ENCODE results near the gene MAGEE1. TPM values are rescaled to one million over a fixed set of nuclear protein-coding genes. Genes with fewer than 3 reads are reported as not detected.

Gene MAGEE1, protein sequence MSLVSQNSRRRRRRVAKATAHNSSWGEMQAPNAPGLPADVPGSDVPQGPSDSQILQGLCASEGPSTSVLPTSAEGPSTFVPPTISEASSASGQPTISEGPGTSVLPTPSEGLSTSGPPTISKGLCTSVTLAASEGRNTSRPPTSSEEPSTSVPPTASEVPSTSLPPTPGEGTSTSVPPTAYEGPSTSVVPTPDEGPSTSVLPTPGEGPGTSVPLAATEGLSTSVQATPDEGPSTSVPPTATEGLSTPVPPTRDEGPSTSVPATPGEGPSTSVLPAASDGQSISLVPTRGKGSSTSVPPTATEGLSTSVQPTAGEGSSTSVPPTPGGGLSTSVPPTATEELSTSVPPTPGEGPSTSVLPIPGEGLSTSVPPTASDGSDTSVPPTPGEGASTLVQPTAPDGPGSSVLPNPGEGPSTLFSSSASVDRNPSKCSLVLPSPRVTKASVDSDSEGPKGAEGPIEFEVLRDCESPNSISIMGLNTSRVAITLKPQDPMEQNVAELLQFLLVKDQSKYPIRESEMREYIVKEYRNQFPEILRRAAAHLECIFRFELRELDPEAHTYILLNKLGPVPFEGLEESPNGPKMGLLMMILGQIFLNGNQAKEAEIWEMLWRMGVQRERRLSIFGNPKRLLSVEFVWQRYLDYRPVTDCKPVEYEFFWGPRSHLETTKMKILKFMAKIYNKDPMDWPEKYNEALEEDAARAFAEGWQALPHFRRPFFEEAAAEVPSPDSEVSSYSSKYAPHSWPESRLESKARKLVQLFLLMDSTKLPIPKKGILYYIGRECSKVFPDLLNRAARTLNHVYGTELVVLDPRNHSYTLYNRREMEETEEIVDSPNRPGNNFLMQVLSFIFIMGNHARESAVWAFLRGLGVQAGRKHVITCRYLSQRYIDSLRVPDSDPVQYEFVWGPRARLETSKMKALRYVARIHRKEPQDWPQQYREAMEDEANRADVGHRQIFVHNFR
- total RNA-seq = 1 to 10 TPM; 3.8 to 4.0 TPM

DNA sequence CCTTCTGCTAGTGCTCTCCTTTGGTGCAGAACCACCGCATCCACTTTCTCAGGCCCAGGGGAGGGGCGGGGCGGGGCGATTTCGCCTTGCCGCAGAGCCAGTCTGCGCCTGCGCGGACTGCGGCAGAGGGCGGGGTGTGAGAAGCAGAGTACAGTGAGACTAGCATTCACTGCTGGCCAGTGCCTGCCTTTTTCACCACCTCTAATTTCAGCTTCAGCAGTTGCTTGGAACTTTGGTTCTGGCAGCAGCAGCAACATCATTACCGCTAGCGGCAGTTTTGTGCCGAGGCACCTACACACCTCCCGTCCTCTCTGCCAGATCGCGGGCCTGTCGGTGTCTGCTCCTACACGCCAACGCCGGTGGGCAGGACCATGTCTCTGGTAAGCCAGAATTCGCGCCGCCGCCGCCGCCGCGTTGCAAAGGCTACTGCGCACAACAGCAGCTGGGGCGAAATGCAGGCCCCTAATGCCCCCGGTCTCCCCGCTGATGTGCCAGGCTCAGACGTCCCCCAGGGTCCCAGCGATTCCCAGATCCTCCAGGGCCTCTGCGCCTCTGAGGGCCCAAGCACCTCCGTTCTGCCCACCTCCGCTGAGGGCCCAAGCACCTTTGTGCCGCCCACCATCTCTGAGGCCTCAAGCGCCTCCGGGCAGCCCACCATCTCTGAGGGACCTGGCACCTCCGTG lies at the start of gene MAGEE1:
Gene MAGEE1 (plus strand): TSS at position 151 of the 683 bp plus-strand sequence. CDS start 221 bp downstream, at position 372.
- CTCF ChIA-PET = interaction anchor here (0.8 kb wide), 1 partner anchor 27 kb away, joined by 3 read pairs; no protein-coding TSS in a partner anchor
- Mint-ChIP-seq H3K27ac (peak within 1 kb of the TSS; percentile 76), H3K27me3 (no peaks in the 10 kb centered on the region), H3K4me3 (peak within 1 kb of the TSS; percentile 79), H3K9me3 (ENCODE audit: low read depth) (no peaks in the 10 kb centered on the region), H3K36me3 (ENCODE audit: low read depth) (no peaks in the 10 kb centered on the region), H3K4me1 (peaks cover 32% of the 10 kb centered on the region)
- ATAC-seq (peak; percentile 83), DNase-seq (peak; percentile 86)
- POLR2A ChIA-PET = interaction anchor here (0.6 kb wide), 1 partner anchor 1445 kb away, joined by 11 read pairs; no protein-coding TSS in a partner anchor
- intact Hi-C loops (cut with DNase I, micrococcal nuclease) = loop anchor here in 1 of 2 experiments (2.0 to 10.0 kb wide), 2 partner anchors 255 to 1467 kb away; partner anchors contain the start of genes COX7B, MAGT1 and PBDC1

DNA sequence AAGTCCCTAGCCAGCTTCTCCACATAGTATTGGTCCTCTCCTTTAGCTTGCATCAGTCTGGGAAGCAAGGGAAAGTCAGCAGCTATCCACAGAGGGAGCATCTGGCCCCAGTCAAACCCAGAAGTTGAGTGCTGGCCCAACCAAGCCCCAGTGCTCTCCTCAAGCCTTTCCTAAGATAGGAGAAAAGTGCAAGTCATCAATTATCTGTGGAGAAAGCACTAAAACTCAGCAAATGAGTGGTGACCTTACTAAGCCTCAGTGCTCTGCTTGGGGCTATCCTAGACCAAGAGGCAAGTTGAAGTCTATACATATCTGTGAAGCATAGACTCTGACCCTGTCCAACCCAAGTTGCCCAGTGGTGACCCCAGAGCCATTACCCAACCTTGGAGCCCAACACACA lies 28.5 kb upstream of the MAGEE1 start:
- no peaks in the 10 kb centered on the region for H3K27me3 Mint-ChIP-seq
- CTCF ChIA-PET = no interaction called here
- H3K4me1 Mint-ChIP-seq = no peaks in the 10 kb centered on the region
- H3K4me3 Mint-ChIP-seq = no peak overlapping the region
- peaks cover 2% of the 10 kb centered on the region for H3K9me3 Mint-ChIP-seq (ENCODE audit: low read depth)
- POLR2A ChIA-PET = no interaction called here
- H3K36me3 Mint-ChIP-seq (ENCODE audit: low read depth) = no peaks in the 10 kb centered on the region
- no peak for DNase-seq
- intact Hi-C loops (cut with DNase I, micrococcal nuclease) = no loop called here
- ATAC-seq = no peak
- H3K27ac Mint-ChIP-seq = no peak overlapping the region

DNA sequence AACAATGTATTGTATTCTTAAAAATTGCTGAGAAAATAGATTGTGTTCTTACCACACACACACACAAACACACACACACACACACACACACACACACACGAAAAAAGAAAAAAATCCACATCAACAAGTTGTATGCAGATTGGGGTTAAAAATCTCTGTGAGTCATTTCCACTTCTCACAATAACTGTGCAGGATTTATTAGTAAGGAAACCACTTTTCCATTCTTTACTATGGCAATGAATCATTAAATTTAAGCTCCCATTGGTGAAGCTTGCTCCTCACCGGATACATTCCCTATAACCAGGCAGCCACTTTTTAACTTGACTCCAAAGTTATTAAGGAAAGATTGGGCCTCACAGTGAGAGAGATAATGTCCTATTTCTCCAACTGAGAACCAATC lies 19.7 kb upstream of the MAGEE1 start:
- Mint-ChIP-seq H3K27me3 (no peaks in the 10 kb centered on the region), H3K9me3 (ENCODE audit: low read depth) (no peaks in the 10 kb centered on the region), H3K36me3 (ENCODE audit: low read depth) (no peaks in the 10 kb centered on the region), H3K27ac (no peak overlapping the region), H3K4me3 (no peak overlapping the region), H3K4me1 (no peaks in the 10 kb centered on the region)
- DNase-seq (no peak), ATAC-seq (no peak)
- CTCF ChIA-PET = interaction anchor here (0.6 kb wide), 1 partner anchor 1535 kb away, joined by 3 read pairs; no protein-coding TSS in a partner anchor
- POLR2A ChIA-PET = no interaction called here
- intact Hi-C loops (cut with DNase I, micrococcal nuclease) = no loop called here

DNA sequence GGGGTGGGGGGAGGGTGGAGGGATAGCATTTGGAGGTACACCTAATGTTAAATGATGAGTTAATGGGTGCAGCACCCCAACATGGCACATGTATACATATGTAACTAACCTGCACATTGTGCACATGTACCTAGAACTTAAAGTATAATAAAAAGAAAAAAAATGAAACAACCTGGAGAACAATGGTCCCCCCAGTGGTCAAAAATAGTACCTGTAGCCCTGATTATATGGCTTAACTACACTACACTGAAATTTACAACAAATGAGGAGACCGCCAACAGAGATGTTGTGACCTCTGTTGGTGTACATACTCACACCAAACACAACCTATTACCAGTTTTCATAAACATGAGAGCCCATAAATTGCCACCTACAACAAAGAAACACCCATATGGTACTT lies 7.3 kb upstream of the MAGEE1 start:
- POLR2A ChIA-PET = no interaction called here
- Mint-ChIP-seq H3K9me3 (ENCODE audit: low read depth) (no peaks in the 10 kb centered on the region), H3K4me3 (no peak overlapping the region), H3K4me1 (peaks cover 2% of the 10 kb centered on the region), H3K36me3 (ENCODE audit: low read depth) (no peaks in the 10 kb centered on the region), H3K27ac (no peak overlapping the region), H3K27me3 (no peaks in the 10 kb centered on the region)
- intact Hi-C loops (cut with DNase I, micrococcal nuclease) = loop anchor here in 1 of 2 experiments (10.0 kb wide), 1 partner anchor 1475 kb away; the partner anchor contains the start of genes COX7B and MAGT1
- DNase-seq = no peak
- no peak for ATAC-seq
- CTCF ChIA-PET = no interaction called here

DNA sequence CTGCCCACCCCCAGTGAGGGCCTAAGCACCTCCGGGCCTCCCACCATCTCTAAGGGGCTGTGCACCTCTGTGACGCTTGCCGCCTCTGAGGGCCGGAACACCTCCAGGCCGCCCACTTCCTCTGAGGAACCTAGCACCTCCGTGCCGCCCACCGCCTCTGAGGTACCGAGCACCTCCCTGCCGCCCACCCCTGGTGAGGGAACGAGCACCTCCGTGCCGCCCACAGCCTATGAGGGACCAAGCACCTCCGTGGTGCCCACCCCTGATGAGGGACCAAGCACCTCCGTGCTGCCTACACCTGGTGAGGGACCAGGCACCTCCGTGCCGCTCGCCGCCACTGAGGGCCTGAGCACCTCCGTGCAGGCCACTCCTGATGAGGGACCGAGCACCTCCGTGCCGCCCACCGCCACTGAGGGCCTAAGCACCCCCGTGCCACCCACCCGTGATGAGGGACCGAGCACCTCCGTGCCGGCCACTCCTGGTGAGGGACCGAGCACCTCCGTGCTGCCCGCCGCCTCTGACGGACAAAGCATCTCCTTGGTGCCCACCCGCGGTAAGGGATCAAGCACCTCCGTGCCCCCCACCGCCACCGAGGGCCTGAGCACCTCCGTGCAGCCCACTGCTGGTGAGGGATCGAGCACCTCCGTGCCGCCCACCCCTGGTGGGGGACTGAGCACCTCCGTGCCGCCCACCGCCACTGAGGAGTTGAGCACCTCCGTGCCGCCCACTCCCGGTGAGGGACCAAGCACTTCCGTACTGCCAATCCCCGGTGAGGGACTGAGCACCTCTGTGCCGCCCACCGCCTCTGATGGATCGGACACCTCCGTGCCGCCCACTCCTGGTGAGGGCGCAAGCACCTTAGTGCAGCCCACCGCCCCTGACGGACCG lies 977 bp downstream of the MAGEE1 start:
- Mint-ChIP-seq H3K27me3 (no peaks in the 10 kb centered on the region), H3K27ac (peak overlapping the region; percentile 25), H3K4me1 (peaks cover 37% of the 10 kb centered on the region), H3K9me3 (ENCODE audit: low read depth) (no peaks in the 10 kb centered on the region), H3K4me3 (peak overlapping the region; percentile 79), H3K36me3 (ENCODE audit: low read depth) (no peaks in the 10 kb centered on the region)
- peak; percentile 40 for ATAC-seq
- ChIA-PET CTCF (no interaction called here), POLR2A (no interaction called here)
- peak; percentile 47 for DNase-seq
- intact Hi-C loops (cut with DNase I, micrococcal nuclease) = loop anchor here in 1 of 2 experiments (10.0 kb wide), 1 partner anchor 1466 kb away; the partner anchor contains the start of genes COX7B and MAGT1

DNA sequence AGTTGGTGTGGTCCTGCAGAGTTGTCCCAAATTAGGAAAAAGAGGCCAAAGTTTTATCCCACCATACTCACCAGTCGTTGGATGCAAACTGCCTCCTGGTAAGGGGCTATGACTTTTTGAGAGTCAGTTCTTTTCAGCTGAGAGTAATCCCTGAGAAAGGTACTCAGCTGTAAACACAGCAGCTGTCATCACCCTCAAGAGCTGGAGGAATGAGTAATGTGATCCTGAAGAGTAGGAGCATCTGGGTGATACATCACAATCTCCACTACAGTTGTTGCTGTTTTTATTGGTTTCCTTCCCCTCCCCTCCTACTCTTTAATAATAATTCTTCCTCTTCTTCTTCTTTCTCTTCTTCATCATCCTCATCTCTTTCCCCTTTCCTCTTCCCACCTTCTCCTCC lies 5.7 kb downstream of the MAGEE1 start:
- Mint-ChIP-seq H3K9me3 (ENCODE audit: low read depth) (no peaks in the 10 kb centered on the region), H3K4me3 (no peak overlapping the region), H3K27me3 (no peaks in the 10 kb centered on the region), H3K27ac (no peak overlapping the region), H3K4me1 (peaks cover 38% of the 10 kb centered on the region), H3K36me3 (ENCODE audit: low read depth) (no peaks in the 10 kb centered on the region)
- DNase-seq (no peak), ATAC-seq (peak; percentile 63)
- intact Hi-C loops (cut with DNase I, micrococcal nuclease) = loop anchor here in 1 of 2 experiments (10.0 kb wide), 1 partner anchor 1278 kb away; the partner anchor contains the start of gene ABCB7
- POLR2A ChIA-PET = no interaction called here
- CTCF ChIA-PET = no interaction called here

DNA sequence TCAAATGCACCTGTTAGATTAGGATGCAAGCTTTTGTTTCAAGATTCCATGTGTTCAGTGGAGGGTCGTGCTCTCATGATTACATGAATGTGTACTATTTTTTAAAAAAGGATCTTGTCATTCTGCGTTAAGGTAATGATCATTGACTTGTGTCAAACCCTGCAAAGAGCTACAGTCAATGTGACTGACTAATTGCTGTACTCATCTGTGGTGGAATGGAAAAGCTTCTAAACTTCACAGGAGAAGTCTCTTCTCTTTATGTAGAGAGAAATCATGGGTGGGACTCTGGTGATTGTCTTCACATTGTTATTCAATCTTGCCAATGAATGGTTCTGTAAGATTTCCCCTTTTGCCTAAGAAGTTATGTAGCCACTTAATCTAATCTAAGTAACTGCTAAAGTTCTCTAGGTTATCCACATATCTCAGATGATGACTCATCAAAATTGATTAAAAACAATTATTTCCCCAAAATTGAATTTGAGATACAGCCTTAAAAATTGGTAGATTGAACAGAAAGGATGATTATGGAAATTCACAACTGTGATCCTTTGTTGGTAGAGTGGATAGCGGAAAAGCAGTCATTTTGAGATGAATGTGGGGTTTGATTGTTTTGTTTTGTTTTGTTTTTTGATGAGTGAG lies 6.7 kb downstream of the MAGEE1 start:
- DNase-seq = no peak
- Mint-ChIP-seq H3K27ac (no peak overlapping the region), H3K27me3 (no peaks in the 10 kb centered on the region), H3K4me1 (peaks cover 38% of the 10 kb centered on the region), H3K9me3 (ENCODE audit: low read depth) (no peaks in the 10 kb centered on the region), H3K4me3 (no peak overlapping the region), H3K36me3 (ENCODE audit: low read depth) (no peaks in the 10 kb centered on the region)
- ATAC-seq = peak; percentile 37
- ChIA-PET CTCF (interaction anchor here (0.6 kb wide), 1 partner anchor 369 kb away, joined by 3 read pairs; no protein-coding TSS in a partner anchor), POLR2A (no interaction called here)
- intact Hi-C loops (cut with DNase I, micrococcal nuclease) = loop anchor here in 1 of 2 experiments (10.0 kb wide), 1 partner anchor 1279 kb away; the partner anchor contains the start of gene ABCB7

DNA sequence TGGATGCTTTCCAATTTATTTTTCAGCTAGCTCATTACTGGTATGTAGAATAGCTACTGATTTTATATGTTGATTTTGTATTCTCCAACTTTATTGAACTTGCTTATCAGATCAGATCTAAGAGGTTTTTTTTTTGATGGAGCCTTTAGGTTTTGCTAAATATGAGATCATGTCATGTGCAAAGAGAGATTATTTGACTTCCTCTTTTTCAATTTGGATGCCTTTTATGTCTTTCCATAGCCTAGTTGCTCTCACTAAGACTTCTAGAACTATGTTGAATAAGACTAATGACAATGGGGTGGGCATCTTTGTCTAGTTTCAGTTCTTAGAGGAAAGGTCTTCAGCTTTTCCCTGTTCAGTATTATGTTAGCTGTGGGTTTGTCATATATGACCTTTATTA lies 11.7 kb downstream of the MAGEE1 start:
- ChIA-PET POLR2A (no interaction called here), CTCF (no interaction called here)
- ATAC-seq (no peak), DNase-seq (no peak)
- no peaks in the 10 kb centered on the region for H3K27me3 Mint-ChIP-seq
- H3K4me1 Mint-ChIP-seq = peaks cover 11% of the 10 kb centered on the region
- H3K9me3 Mint-ChIP-seq (ENCODE audit: low read depth) = peaks cover 16% of the 10 kb centered on the region
- H3K4me3 Mint-ChIP-seq = no peak overlapping the region
- intact Hi-C loops (cut with DNase I, micrococcal nuclease) = loop anchor here in 1 of 2 experiments (10.0 kb wide), 1 partner anchor 1284 kb away; the partner anchor contains the start of gene ABCB7
- H3K27ac Mint-ChIP-seq = no peak overlapping the region
- peaks cover 7% of the 10 kb centered on the region for H3K36me3 Mint-ChIP-seq (ENCODE audit: low read depth)

DNA sequence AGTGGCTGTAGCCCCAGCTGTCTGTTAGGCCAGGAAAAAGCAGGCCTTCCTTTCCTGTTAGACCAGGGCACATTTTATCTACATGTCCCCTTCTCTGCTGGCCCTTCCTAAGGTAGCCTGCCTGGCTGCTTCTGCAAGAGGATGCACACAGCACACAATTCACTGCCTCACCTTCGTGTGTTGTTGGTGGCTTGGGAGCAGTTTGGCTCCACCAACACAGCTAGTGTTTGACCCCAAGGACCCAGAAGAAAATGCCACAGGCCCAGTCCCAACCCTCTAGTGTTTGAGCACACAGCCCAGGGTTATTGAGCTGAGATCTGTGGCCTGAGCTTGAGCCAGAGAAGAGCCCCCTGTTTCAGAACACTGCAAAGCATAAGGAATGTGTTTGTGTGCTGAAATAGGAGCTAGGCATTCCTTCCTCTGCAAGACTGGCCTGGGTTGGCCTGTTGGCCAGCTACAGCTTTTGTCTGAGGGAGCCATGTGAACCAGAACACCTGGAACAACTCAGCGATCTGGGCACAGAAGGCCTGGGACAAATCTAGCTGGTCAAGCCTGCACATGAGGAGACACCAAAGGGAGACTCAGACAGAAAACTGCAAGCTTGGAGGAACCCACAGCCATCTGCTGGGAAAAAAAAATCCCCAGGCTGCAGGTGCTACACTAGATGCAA lies 26.4 kb downstream of the MAGEE1 start:
- H3K27ac Mint-ChIP-seq = no peak overlapping the region
- intact Hi-C loops (cut with DNase I, micrococcal nuclease) = loop anchor here (1.0 kb wide), 1 partner anchor 175 kb away; no protein-coding TSS in a partner anchor
- no peak for ATAC-seq
- H3K36me3 Mint-ChIP-seq (ENCODE audit: low read depth) = no peaks in the 10 kb centered on the region
- no peaks in the 10 kb centered on the region for H3K9me3 Mint-ChIP-seq (ENCODE audit: low read depth)
- DNase-seq = no peak
- H3K4me1 Mint-ChIP-seq = no peaks in the 10 kb centered on the region
- no peaks in the 10 kb centered on the region for H3K27me3 Mint-ChIP-seq
- POLR2A ChIA-PET = no interaction called here
- CTCF ChIA-PET = interaction anchor here (0.7 to 5.0 kb wide), 7 partner anchors 8 to 1156 kb away, joined by 3 to 48 read pairs (median 3); partner anchors contain the start of gene MAGEE1
- H3K4me3 Mint-ChIP-seq = no peak overlapping the region

Data from activated CD4-positive, alpha-beta T cell treated with anti-CD3 and anti-CD28 coated beads for 36 hours (primary cell).